AG04449 (cell line): ENCODE measurements around the gene TBC1D19.

ENCODE experiments used
- CTCF ChIA-PET: fragments of 350-600 bp; formaldehyde crosslinking; extraction: SDS; loops from one replicate; lab custom pipeline; 2021; ENCODE audit warnings: antibody characterized with exemption; lab: Yijun Ruan, JAX
- POLR2A ChIA-PET: fragments of 400-600, 350-600 bp; formaldehyde crosslinking; extraction: SDS; loops from one replicate; lab custom pipeline; 2020; ENCODE audit warnings: antibody characterized with exemption, inconsistent platforms; lab: Yijun Ruan, JAX
- DNase-seq: peaks from one replicate; pipeline ENCODE4 v3.0.0-alpha.2; 2010; ENCODE audit warnings: low read depth, low spot score
- H3K4me3 ChIP-seq: 2 replicates; pipeline ENCODE4 v1.5.1; 2011; ENCODE audit warnings: low read depth, mild to moderate bottlenecking, control low read depth, low read length
- CTCF ChIP-seq: IDR thresholded peaks from one replicate; pipeline ENCODE4 v1.5.1; 2011; ENCODE audit warnings: mild to moderate bottlenecking, moderate library complexity, low read length, control low read depth, inconsistent platforms; ENCODE audit not compliant: insufficient read depth; ENCODE audit errors: missing control alignments

TBC1D19 gene

GRCh38 chr4:26701095-26701494, 117.2 kb downstream of the TBC1D19 start:
- POLR2A ChIA-PET, result no interaction called here
- no peak overlapping the region for H3K4me3 ChIP-seq
- no peak for TF ChIP-seq CTCF
- CTCF ChIA-PET, result no interaction called here
- no peak for DNase-seq

DNA sequence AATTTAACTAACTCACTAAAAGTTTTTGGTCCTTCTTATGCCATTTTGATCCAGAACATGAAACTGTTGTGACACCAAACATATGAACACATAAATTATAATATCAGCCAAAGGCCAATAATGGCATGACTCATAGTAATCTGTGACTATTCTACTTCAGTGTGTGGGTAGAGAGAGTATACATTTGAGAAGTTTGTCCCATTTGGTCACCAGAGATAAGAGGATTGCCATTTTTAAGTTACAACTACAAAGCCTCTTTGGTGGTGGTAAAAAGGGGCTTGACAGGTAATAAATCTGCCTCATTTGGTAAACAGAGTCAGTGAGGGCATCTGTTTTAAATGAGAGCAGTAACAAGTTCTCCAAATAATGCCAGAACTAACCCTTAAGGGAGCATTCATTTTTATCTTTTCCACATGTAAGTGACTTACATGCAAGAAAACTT, 117.9 kb downstream of the TBC1D19 start:
- TF ChIP-seq CTCF, result no peak
- no peak overlapping the region for H3K4me3 ChIP-seq
- ChIA-PET CTCF (no interaction called here), POLR2A (no interaction called here)
- no peak for DNase-seq

GRCh38 chr4:26707342-26707741, 123.5 kb downstream of the TBC1D19 start:
- ChIA-PET POLR2A (no interaction called here), CTCF (interaction anchor here (0.7 kb wide), 1 partner anchor 249 kb away, joined by 3 read pairs; no protein-coding TSS in a partner anchor)
- H3K4me3 ChIP-seq, result no peak overlapping the region
- DNase-seq, result no peak
- TF ChIP-seq CTCF, result no peak

DNA sequence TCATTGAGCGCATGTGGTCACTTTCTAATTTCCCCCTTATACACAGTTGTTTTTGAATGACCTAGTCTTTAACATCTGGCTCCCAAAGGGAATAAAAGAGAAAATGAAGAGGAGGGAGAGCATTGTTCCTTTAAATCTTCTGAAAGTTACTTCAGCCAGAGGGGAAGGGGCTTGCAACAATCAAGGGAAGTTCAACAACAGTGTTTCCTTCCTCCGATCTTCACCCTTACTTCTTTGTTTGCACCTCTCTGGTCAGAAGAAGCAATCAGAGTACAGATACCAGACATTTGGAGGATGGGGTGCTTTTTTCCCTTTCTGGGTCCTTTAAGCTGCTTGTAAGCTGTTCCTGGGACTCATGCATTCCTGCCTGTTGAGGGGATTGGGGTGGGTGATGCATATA, 125.4 kb downstream of the TBC1D19 start:
- DNase-seq, result no peak
- no peak for TF ChIP-seq CTCF
- no peak overlapping the region for H3K4me3 ChIP-seq
- ChIA-PET POLR2A (no interaction called here), CTCF (no interaction called here)

DNA sequence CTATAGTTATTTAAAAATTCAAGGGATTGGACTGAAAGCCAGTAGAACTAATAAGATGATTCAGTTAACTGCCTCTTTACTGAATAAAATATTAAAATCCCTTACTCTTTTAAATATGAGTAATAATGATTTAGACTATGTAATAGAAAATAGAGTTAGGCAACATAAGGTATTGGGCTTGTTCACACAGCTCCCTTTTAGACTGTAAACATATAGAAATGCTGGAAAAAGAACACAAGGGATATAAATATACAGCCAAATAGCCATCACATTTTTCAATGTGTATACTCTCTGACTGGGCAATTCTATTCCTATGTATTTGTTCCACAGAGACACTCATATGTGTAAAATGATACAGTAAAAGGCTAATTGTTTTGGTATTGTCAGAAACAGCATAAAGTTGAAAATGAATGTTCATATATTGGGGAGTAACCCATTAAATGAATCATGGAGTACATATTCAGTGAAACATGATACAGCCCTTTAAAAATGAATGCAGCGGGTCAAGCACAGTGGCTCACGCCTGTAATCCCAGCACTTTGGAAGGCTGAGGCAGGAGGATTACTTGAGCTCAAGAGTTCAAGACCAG, 129.8 kb downstream of the TBC1D19 start:
- no peak for TF ChIP-seq CTCF
- ChIA-PET CTCF (no interaction called here), POLR2A (no interaction called here)
- no peak for DNase-seq
- no peak overlapping the region for H3K4me3 ChIP-seq

DNA sequence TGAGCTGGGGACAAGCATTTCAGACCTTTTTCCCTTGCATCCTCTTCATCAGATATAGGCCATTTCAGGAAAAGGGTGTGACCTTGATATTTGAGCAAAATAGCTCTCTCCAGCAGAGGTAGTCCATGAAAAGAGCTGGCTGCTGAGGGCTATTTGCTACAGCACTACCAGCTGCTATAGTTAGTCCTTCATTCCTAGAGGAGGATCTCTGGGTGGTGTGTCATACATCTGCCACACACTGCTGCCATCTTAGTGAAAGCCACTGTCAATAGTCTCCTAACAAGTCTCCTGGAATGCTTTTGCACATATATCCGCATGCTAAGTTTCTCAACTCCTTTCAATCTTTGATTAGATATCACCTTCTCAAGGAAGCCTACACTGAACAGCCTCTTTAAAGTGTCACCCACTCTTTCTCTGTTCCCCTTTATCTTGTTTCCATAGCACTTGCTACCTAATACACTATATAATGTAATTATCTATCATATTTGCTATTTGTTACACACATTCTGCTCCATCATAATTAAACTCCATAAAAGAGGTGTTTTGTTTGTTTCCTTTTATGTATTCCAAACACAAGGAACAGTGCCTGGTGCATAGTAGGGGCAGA, 131.9 kb downstream of the TBC1D19 start:
- no peak overlapping the region for H3K4me3 ChIP-seq
- no peak for TF ChIP-seq CTCF
- DNase-seq, result no peak
- ChIA-PET POLR2A (no interaction called here), CTCF (no interaction called here)
